K562 treated with DMSO at 1 percent for 12 hours (cell line): ENCODE measurements around the gene ADCY4. TPM values are rescaled to one million over a fixed set of nuclear protein-coding genes. Genes with fewer than 3 reads are reported as not detected.

Experiments
- total RNA-seq: library from RNA; unstranded; fragments of 300-600 nt; gene quantifications from 2 replicates; pipeline ENCODE4 v1.2.3, GENCODE V29; 2022; ENCODE audit not compliant: insufficient read depth

The ADCY4 gene
- total RNA-seq = not detected in 2 replicates

GRCh38 chr14:24334431-24335291 lies at the start of gene ADCY4:
TSS of gene ADCY4 (minus strand) at chr14:24335071. CDS start at chr14:24334652, 419 bp downstream.

DNA sequence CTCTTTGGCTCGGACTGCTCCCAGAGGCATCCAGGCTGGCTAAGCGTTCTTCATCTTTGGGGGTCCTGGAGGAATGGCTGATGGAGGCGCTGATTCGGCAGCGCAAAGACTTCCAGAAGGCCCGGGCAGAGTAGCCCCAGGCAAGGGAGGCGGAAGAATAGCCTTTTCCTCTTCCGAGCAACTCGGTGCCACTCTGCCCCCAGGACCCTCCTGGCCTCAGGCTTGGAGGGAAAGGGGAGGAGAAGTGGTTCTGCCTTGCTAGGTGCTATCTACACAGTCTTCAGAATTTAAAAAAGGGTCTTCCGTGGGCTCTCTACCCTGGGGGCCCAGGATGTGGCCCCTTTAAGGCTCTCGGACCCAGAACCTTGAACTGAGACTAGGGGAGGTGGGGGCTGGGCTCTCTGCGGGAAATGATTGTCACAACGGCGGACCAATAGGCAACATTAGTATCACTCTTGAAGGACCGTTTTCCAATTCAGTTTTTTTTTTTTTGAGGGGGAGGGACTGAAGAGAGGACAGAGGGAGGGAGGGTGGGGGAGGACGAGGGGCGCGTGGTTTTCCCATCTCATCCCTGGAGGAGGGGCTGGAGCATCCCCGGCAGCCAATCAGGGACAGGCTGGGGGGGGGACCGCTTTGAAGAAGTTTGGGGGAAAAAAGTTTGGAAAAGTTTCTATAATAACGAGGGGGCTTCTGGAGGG lies 32.8 kb upstream of the ADCY4 start, which contains the start of gene NFATC4:
TSS of gene NFATC4 (plus strand) at position 671 of the 698 bp plus-strand sequence. CDS start 157 bp downstream, outside the sequence.

DNA sequence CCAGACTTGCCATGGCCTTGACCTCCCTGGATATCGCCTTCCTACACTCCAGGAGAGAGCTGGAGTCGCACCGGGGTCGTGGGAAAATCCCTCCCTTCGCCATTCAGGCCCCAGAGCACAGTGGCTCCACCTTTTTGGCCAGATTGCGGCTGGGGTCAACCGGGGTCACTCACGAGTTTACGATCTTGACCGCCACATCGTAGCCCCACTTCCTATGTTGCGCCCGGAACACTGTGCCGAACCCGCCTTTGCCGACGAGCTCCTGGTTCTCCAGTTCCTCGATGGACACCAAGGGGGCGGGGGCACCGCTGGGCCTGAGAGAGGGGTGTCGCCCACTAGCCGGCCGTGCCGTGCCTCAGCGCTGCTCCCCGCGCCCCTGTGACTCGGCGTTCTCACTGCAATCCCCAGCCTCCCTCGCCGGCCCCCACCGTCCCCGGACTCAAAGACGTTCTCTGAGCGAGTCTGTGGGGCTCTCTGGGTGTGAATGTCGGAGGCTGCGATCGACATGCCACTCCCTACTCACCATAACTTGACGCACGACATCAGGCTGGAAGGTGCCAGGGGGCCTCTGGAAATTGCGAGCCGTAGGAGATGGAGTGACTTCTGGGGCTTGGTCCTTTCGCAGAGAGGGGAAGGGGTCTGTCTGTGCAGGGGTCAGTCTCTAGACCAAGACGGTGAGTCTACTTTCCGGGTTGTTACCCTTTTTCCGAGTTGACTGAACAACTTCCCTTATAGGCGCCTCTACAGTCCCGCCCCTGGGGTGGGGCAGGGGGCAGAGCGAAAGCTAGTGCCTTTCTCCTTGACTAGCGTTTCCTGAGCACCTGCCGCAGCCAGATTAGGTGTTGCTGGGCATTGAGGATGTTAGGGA lies 4.6 kb upstream of the ADCY4 start, which contains the start of gene RIPK3:
TSS of gene RIPK3 (minus strand) at position 708 of the 868 bp plus-strand sequence. CDS start at position 543, 165 bp downstream.

DNA sequence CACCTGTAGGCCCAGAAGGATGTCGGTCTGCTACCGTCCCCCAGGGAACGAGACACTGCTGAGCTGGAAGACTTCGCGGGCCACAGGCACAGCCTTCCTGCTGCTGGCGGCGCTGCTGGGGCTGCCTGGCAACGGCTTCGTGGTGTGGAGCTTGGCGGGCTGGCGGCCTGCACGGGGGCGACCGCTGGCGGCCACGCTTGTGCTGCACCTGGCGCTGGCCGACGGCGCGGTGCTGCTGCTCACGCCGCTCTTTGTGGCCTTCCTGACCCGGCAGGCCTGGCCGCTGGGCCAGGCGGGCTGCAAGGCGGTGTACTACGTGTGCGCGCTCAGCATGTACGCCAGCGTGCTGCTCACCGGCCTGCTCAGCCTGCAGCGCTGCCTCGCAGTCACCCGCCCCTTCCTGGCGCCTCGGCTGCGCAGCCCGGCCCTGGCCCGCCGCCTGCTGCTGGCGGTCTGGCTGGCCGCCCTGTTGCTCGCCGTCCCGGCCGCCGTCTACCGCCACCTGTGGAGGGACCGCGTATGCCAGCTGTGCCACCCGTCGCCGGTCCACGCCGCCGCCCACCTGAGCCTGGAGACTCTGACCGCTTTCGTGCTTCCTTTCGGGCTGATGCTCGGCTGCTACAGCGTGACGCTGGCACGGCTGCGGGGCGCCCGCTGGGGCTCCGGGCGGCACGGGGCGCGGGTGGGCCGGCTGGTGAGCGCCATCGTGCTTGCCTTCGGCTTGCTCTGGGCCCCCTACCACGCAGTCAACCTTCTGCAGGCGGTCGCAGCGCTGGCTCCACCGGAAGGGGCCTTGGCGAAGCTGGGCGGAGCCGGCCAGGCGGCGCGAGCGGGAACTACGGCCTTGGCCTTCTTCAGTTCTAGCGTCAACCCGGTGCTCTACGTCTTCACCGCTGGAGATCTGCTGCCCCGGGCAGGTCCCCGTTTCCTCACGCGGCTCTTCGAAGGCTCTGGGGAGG lies 23.9 kb downstream of the ADCY4 start, which contains the start of gene LTB4R:
TSS of gene LTB4R (plus strand) at position 857 of the 959 bp plus-strand sequence. CDS start 4,150 bp downstream, outside the sequence.

GRCh38 chr14:24309538-24310264 lies 25.2 kb downstream of the ADCY4 start, which contains the start of gene LTB4R2:
TSS of gene LTB4R2 (plus strand) at chr14:24310140. CDS start at chr14:24310665, 525 bp downstream.

GRCh38 chr14:24307575-24308341 lies 27.1 kb downstream of the ADCY4 start, which contains the start of gene CIDEB:
TSS of gene CIDEB (minus strand) at chr14:24307977. CDS start at chr14:24307858, 119 bp downstream.

GRCh38 chr14:24299255-24300191 lies 35.3 kb downstream of the ADCY4 start, which contains the start of the genes DHRS1 and NOP9:
TSS of gene DHRS1 (minus strand) at chr14:24299780. CDS start at chr14:24299106, 674 bp downstream.
TSS of gene NOP9 (plus strand) at chr14:24299850. CDS start at chr14:24299955, 105 bp downstream.

GRCh38 chr14:24271134-24271833 lies 63.6 kb downstream of the ADCY4 start, which contains the start of gene RABGGTA:
TSS of gene RABGGTA (minus strand) at chr14:24271597. CDS start at chr14:24271115, 482 bp downstream.

Other genes with a start within 250 kb of the ADCY4 start
- gene PCK2, start 240.8 kb downstream of the ADCY4 start, total RNA-seq = 81.1 and 86.3 TPM in 2 replicates
- gene DCAF11, start 220.3 kb downstream of the ADCY4 start, total RNA-seq = 24.1 and 44.4 TPM in 2 replicates
- gene NRL, start 220.1 kb downstream of the ADCY4 start, total RNA-seq = 1.7 and 2.1 TPM in 2 replicates
- gene FITM1, start 204.4 kb downstream of the ADCY4 start, total RNA-seq = not detected in 2 replicates
- 173 and 189 TPM in 2 replicates for gene PSME1, start 198.9 kb downstream of the ADCY4 start, total RNA-seq
- gene EMC9, start 193.5 kb downstream of the ADCY4 start, total RNA-seq = 41.4 and 46.4 TPM in 2 replicates
- 145 and 149 TPM in 2 replicates for gene PSME2, start 188.5 kb downstream of the ADCY4 start, total RNA-seq
- 31.0 and 40.2 TPM in 2 replicates for gene RNF31, start 187.6 kb downstream of the ADCY4 start, total RNA-seq
- 12.0 and 15.5 TPM in 2 replicates for gene IRF9, start 173.8 kb downstream of the ADCY4 start, total RNA-seq
- gene REC8, start 163.0 kb downstream of the ADCY4 start, total RNA-seq = 0.75 and 2.7 TPM in 2 replicates
- gene IPO4, start 146.3 kb downstream of the ADCY4 start, total RNA-seq = 12.2 and 13.1 TPM in 2 replicates
- gene TM9SF1, start 139.6 kb downstream of the ADCY4 start, total RNA-seq = 14.9 and 25.9 TPM in 2 replicates
- gene TSSK4, start 129.4 kb downstream of the ADCY4 start, total RNA-seq = 0.67 TPM in 1 of 2 replicates, not detected in the other
- gene CHMP4A, start 121.6 kb downstream of the ADCY4 start, total RNA-seq = 56.6 and 66.5 TPM in 2 replicates
- 3.7 and 15.6 TPM in 2 replicates for gene MDP1, start 119.0 kb downstream of the ADCY4 start, total RNA-seq
- 134 and 179 TPM in 2 replicates for gene NEDD8, start 102.7 kb downstream of the ADCY4 start, total RNA-seq
- gene GMPR2, start 102.1 kb downstream of the ADCY4 start, total RNA-seq = 47.9 and 58.1 TPM in 2 replicates
- gene TINF2, start 92.4 kb downstream of the ADCY4 start, total RNA-seq = 17.2 and 19.4 TPM in 2 replicates
- 0.58 TPM in 1 of 2 replicates, not detected in the other for gene TGM1, start 71.9 kb downstream of the ADCY4 start, total RNA-seq
- 17.9 and 19.6 TPM in 2 replicates for gene RABGGTA, start 63.5 kb downstream of the ADCY4 start, total RNA-seq
- gene DHRS1, start 35.3 kb downstream of the ADCY4 start, total RNA-seq = 37.2 and 42.4 TPM in 2 replicates
- gene NOP9, start 35.2 kb downstream of the ADCY4 start, total RNA-seq = 3.9 and 10.9 TPM in 2 replicates
- not detected in 2 replicates for gene CIDEB, start 27.1 kb downstream of the ADCY4 start, total RNA-seq
- 2.5 and 11.2 TPM in 2 replicates for gene LTB4R2, start 24.9 kb downstream of the ADCY4 start, total RNA-seq
- 4.1 and 6.5 TPM in 2 replicates for gene LTB4R, start 23.6 kb downstream of the ADCY4 start, total RNA-seq
- gene RIPK3, start 4.9 kb upstream of the ADCY4 start, total RNA-seq = 0.67 TPM in 1 of 2 replicates, not detected in the other
- 1.1 and 1.3 TPM in 2 replicates for gene NFATC4, start 33.1 kb upstream of the ADCY4 start, total RNA-seq
- 0.40 and 1.1 TPM in 2 replicates for gene NYNRIN, start 63.9 kb upstream of the ADCY4 start, total RNA-seq
- gene CBLN3, start 94.6 kb upstream of the ADCY4 start, total RNA-seq = 0.26 TPM in 1 of 2 replicates, not detected in the other
- 10.6 and 46.8 TPM in 2 replicates for gene KHNYN, start 94.9 kb upstream of the ADCY4 start, total RNA-seq
- 50.9 and 59.5 TPM in 2 replicates for gene SDR39U1, start 107.7 kb upstream of the ADCY4 start, total RNA-seq
- gene CMA1, start 173.2 kb upstream of the ADCY4 start, total RNA-seq = not detected in 2 replicates
- gene CTSG, start 241.2 kb upstream of the ADCY4 start, total RNA-seq = not detected in 2 replicates